Mononuclear cell (primary cell): ENCODE measurements around the gene RSU1. TPM values are rescaled to one million over a fixed set of nuclear protein-coding genes. Genes with fewer than 3 reads are reported as not detected.

Experiments
- H3K27me3 ChIP-seq: 2 replicates; pipeline ENCODE4 v1.6.0; 2011; ENCODE audit warnings: low read length, control low read depth; ENCODE audit not compliant: insufficient read depth
- H3K4me1 ChIP-seq: 2 replicates; pipeline ENCODE4 v1.5.1; 2011; ENCODE audit warnings: mild to moderate bottlenecking, low read length, control low read depth; ENCODE audit not compliant: insufficient read depth
- H3K4me3 ChIP-seq: 2 replicates; pipeline ENCODE4 v1.5.1; 2011; ENCODE audit warnings: mild to moderate bottlenecking, low read length, moderate library complexity
- H3K9me3 ChIP-seq: 2 replicates; pipeline ENCODE4 v1.5.1; 2011; ENCODE audit warnings: low read depth, mild to moderate bottlenecking, control low read depth, low read length
- total RNA-seq: library from RNA; depleted of rRNA; stranded (reverse); fragments of >200 nt; gene quantifications from one replicate; pipeline ENCODE4 v1.2.3, GENCODE V29; 2012

The RSU1 gene
- total RNA-seq, 1 donor, result 80.0 TPM

GRCh38 chr10:16750461-16750860 lies 66.8 kb downstream of the RSU1 start:
- Histone ChIP-seq H3K4me3 (no peak overlapping the region), H3K27me3 (no peaks in the 10 kb centered on the region), H3K4me1 (no peaks in the 10 kb centered on the region), H3K9me3 (no peaks in the 10 kb centered on the region)

GRCh38 chr10:16748749-16749148 lies 68.5 kb downstream of the RSU1 start:
- Histone ChIP-seq H3K4me3 (no peak overlapping the region), H3K4me1 (no peaks in the 10 kb centered on the region), H3K9me3 (no peaks in the 10 kb centered on the region), H3K27me3 (no peaks in the 10 kb centered on the region)

GRCh38 chr10:16746856-16747255 lies 70.4 kb downstream of the RSU1 start:
- H3K27me3 ChIP-seq, result no peaks in the 10 kb centered on the region
- H3K9me3 ChIP-seq, result no peaks in the 10 kb centered on the region
- no peaks in the 10 kb centered on the region for H3K4me1 ChIP-seq
- no peak overlapping the region for H3K4me3 ChIP-seq

- Histone ChIP-seq H3K9me3 (no peaks in the 10 kb centered on the region), H3K4me1 (no peaks in the 10 kb centered on the region), H3K4me3 (no peak overlapping the region), H3K27me3 (no peaks in the 10 kb centered on the region)
Observed at GRCh38 chr10:16745061-16745460, 72.2 kb downstream of the RSU1 start.

- Histone ChIP-seq H3K4me3 (no peak overlapping the region), H3K9me3 (peaks cover 4% of the 10 kb centered on the region), H3K27me3 (no peaks in the 10 kb centered on the region), H3K4me1 (no peaks in the 10 kb centered on the region)
Observed at GRCh38 chr10:16742165-16742960, 74.9 kb downstream of the RSU1 start.

GRCh38 chr10:16741540-16741939 lies 75.7 kb downstream of the RSU1 start:
- no peaks in the 10 kb centered on the region for H3K27me3 ChIP-seq
- no peak overlapping the region for H3K4me3 ChIP-seq
- peaks cover 7% of the 10 kb centered on the region for H3K9me3 ChIP-seq
- no peaks in the 10 kb centered on the region for H3K4me1 ChIP-seq

GRCh38 chr10:16737420-16737819 lies 79.8 kb downstream of the RSU1 start:
- Histone ChIP-seq H3K9me3 (peaks cover 11% of the 10 kb centered on the region), H3K4me1 (no peaks in the 10 kb centered on the region), H3K27me3 (no peaks in the 10 kb centered on the region), H3K4me3 (no peak overlapping the region)

GRCh38 chr10:16735671-16736070 lies 81.6 kb downstream of the RSU1 start:
- Histone ChIP-seq H3K27me3 (no peaks in the 10 kb centered on the region), H3K9me3 (peaks cover 11% of the 10 kb centered on the region), H3K4me1 (no peaks in the 10 kb centered on the region), H3K4me3 (no peak overlapping the region)

- H3K27me3 ChIP-seq, result no peaks in the 10 kb centered on the region
- H3K9me3 ChIP-seq, result peaks cover 7% of the 10 kb centered on the region
- H3K4me3 ChIP-seq, result no peak overlapping the region
- no peaks in the 10 kb centered on the region for H3K4me1 ChIP-seq
Observed at GRCh38 chr10:16732376-16732775, 84.8 kb downstream of the RSU1 start.

- no peak overlapping the region for H3K4me3 ChIP-seq
- no peaks in the 10 kb centered on the region for H3K27me3 ChIP-seq
- H3K9me3 ChIP-seq, result no peaks in the 10 kb centered on the region
- H3K4me1 ChIP-seq, result no peaks in the 10 kb centered on the region
Observed at GRCh38 chr10:16728266-16728665, 89.0 kb downstream of the RSU1 start.

- no peaks in the 10 kb centered on the region for H3K9me3 ChIP-seq
Observed at GRCh38 chr10:16727666-16728065, 89.6 kb downstream of the RSU1 start.

GRCh38 chr10:16724509-16724908 lies 92.7 kb downstream of the RSU1 start:
- Histone ChIP-seq H3K9me3 (no peaks in the 10 kb centered on the region), H3K4me1 (no peaks in the 10 kb centered on the region), H3K4me3 (no peak overlapping the region), H3K27me3 (no peaks in the 10 kb centered on the region)

More at GRCh38 chr10:16727666-16728065, 89.6 kb downstream of the RSU1 start:
- H3K4me3 ChIP-seq, result no peak overlapping the region
- H3K27me3 ChIP-seq, result no peaks in the 10 kb centered on the region
- H3K4me1 ChIP-seq, result no peaks in the 10 kb centered on the region

GRCh38 chr10:16720812-16721211 lies 96.4 kb downstream of the RSU1 start:
- no peaks in the 10 kb centered on the region for H3K4me1 ChIP-seq
- no peaks in the 10 kb centered on the region for H3K27me3 ChIP-seq

GRCh38 chr10:16717622-16718395 lies 99.4 kb downstream of the RSU1 start:
- Histone ChIP-seq H3K4me3 (no peak overlapping the region), H3K9me3 (peaks cover 12% of the 10 kb centered on the region), H3K27me3 (no peaks in the 10 kb centered on the region), H3K4me1 (no peaks in the 10 kb centered on the region)

More at GRCh38 chr10:16720812-16721211, 96.4 kb downstream of the RSU1 start:
- H3K9me3 ChIP-seq, result no peaks in the 10 kb centered on the region
- no peak overlapping the region for H3K4me3 ChIP-seq

GRCh38 chr10:16716051-16716450 lies 101.2 kb downstream of the RSU1 start:
- peaks cover 30% of the 10 kb centered on the region for H3K9me3 ChIP-seq
- H3K4me1 ChIP-seq, result no peaks in the 10 kb centered on the region
- no peaks in the 10 kb centered on the region for H3K27me3 ChIP-seq
- H3K4me3 ChIP-seq, result no peak overlapping the region
